HG03457 (cell line): ENCODE results near the gene PPP1R3D.
"Not testable (repeated sequence)": the region's sequence is repeated elsewhere in the genome, so short reads cannot be mapped to it uniquely, and the experiment has no call there.

ENCODE experiments used
- ATAC-seq: cut with Tn5 transposase; IDR thresholded peaks from one replicate; pipeline ENCODE4 v1.9.1; 2021; ENCODE audit warnings: moderate number of reproducible peaks; ENCODE audit not compliant: unreplicated experiment

PPP1R3D gene

GRCh38 chr20:59925359-59925758 is 14.7 kb downstream of the PPP1R3D start:
- no peak for ATAC-seq

GRCh38 chr20:59923514-59923913 is 16.6 kb downstream of the PPP1R3D start:
- no peak for ATAC-seq

- ATAC-seq: no peak
Measured at GRCh38 chr20:59920944-59921343, 19.2 kb downstream of the PPP1R3D start.

- no peak for ATAC-seq
Measured at GRCh38 chr20:59912609-59913008, 27.5 kb downstream of the PPP1R3D start.

GRCh38 chr20:59911041-59911440 is 29.1 kb downstream of the PPP1R3D start:
- ATAC-seq: no peak

- no peak for ATAC-seq
Measured at GRCh38 chr20:59908855-59909254, 31.2 kb downstream of the PPP1R3D start.

GRCh38 chr20:59903621-59904020 is 36.5 kb downstream of the PPP1R3D start:
- no peak for ATAC-seq

- ATAC-seq: no peak
Measured at GRCh38 chr20:59902470-59902869, 37.6 kb downstream of the PPP1R3D start.

- no peak for ATAC-seq
Measured at GRCh38 chr20:59895908-59896307, 44.2 kb downstream of the PPP1R3D start.

- ATAC-seq: no peak
Measured at GRCh38 chr20:59891581-59891980, 48.5 kb downstream of the PPP1R3D start.

- not testable (repeated sequence) for ATAC-seq
Measured at GRCh38 chr20:59890035-59890434, 50.1 kb downstream of the PPP1R3D start.

GRCh38 chr20:59888050-59888449 is 52.1 kb downstream of the PPP1R3D start:
- ATAC-seq: no peak
